ENCODE results near the gene GIMAP8. TPM values are rescaled to one million over a fixed set of nuclear protein-coding genes. Genes with fewer than 3 reads are reported as not detected.

GIMAP8 gene
- total RNA-seq = 1 to 10 TPM; 2.5 to 6.5 TPM

- TF ChIP-seq POLR2AphosphoS5 (IDR thresholded peaks at IDR 0.05) (no peak), CTCF (IDR thresholded peaks at IDR 0.05) (no peak), POLR2A (IDR thresholded peaks at IDR 0.05) (no peak)
- intact Hi-C loops (cut with DNase I) = no loop called here
- no peaks in the 10 kb centered on the region for H3K9me3 ChIP-seq
- no peak for DNase-seq (ENCODE audit: low spot score)
- H3K27me3 ChIP-seq (replicated peaks; ENCODE audit: insufficient read depth) = no peaks in the 10 kb centered on the region
- WGBS = 51% methylated on average over 22 of the region's 22 CpGs
- H3K27ac ChIP-seq = no peak within 1 kb of the TSS
- no peaks in the 10 kb centered on the region for H3K4me1 ChIP-seq (replicated peaks)
- peak within 1 kb of the TSS; percentile 21 to 27 for H3K4me3 ChIP-seq
- H3K36me3 ChIP-seq = no peaks in the 10 kb centered on the region
Measured at GRCh38 chr7:150450491-150451001, at the start of gene GIMAP8. GIMAP8 (plus strand) TSS chr7:150450630; CDS start chr7:150466699, 16,069 bp downstream.

- TF ChIP-seq CTCF (IDR thresholded peaks at IDR 0.05) = no peak
- no peak for TF ChIP-seq POLR2AphosphoS5 (IDR thresholded peaks at IDR 0.05)
- no peak for TF ChIP-seq POLR2A (IDR thresholded peaks at IDR 0.05)
- Histone ChIP-seq H3K9me3 (no peaks in the 10 kb centered on the region), H3K27me3 (replicated peaks; ENCODE audit: insufficient read depth) (no peaks in the 10 kb centered on the region), H3K4me3 (no peak overlapping the region), H3K36me3 (no peaks in the 10 kb centered on the region), H3K4me1 (replicated peaks) (peaks cover 4% of the 10 kb centered on the region), H3K27ac (no peak overlapping the region)
- intact Hi-C loops (cut with DNase I) = no loop called here
- 85% methylated on average over 15 of the region's 15 CpGs for WGBS
- no peak for DNase-seq (ENCODE audit: low spot score)
Measured at GRCh38 chr7:150400788-150401423, 49.5 kb upstream of the GIMAP8 start.

GRCh38 chr7:150401424-150401790 lies 49.0 kb upstream of the GIMAP8 start:
- no peak for DNase-seq (ENCODE audit: low spot score)
- 96% methylated on average over 1 of the region's 1 CpG for WGBS
- H3K36me3 ChIP-seq = no peaks in the 10 kb centered on the region
- no peak overlapping the region for H3K27ac ChIP-seq
- H3K9me3 ChIP-seq = no peaks in the 10 kb centered on the region
- H3K4me3 ChIP-seq = no peak overlapping the region
- TF ChIP-seq POLR2A (IDR thresholded peaks at IDR 0.05) (no peak), CTCF (IDR thresholded peaks at IDR 0.05) (no peak), POLR2AphosphoS5 (IDR thresholded peaks at IDR 0.05) (no peak)
- H3K27me3 ChIP-seq (replicated peaks; ENCODE audit: insufficient read depth) = no peaks in the 10 kb centered on the region
- peaks cover 9% of the 10 kb centered on the region for H3K4me1 ChIP-seq (replicated peaks)
- intact Hi-C loops (cut with DNase I) = no loop called here

GRCh38 chr7:150401861-150402631 lies 48.4 kb upstream of the GIMAP8 start:
- H3K4me3 ChIP-seq = no peak overlapping the region
- H3K4me1 ChIP-seq (replicated peaks) = peaks cover 12% of the 10 kb centered on the region
- 82% methylated on average over 7 of the region's 7 CpGs for WGBS
- intact Hi-C loops (cut with DNase I) = no loop called here
- H3K27me3 ChIP-seq (replicated peaks; ENCODE audit: insufficient read depth) = no peaks in the 10 kb centered on the region
- no peak overlapping the region for H3K27ac ChIP-seq
- no peak for DNase-seq (ENCODE audit: low spot score)
- no peaks in the 10 kb centered on the region for H3K9me3 ChIP-seq
- no peaks in the 10 kb centered on the region for H3K36me3 ChIP-seq
- no peak for TF ChIP-seq CTCF (IDR thresholded peaks at IDR 0.05)
